GM19240 (cell line): ENCODE measurements around the gene DAND5.

Experiments used
- DNase-seq: peaks from one replicate; pipeline ENCODE4 v3.0.0; 2011; ENCODE audit warnings: low spot score; ENCODE audit not compliant: insufficient read length

Gene DAND5

DNA sequence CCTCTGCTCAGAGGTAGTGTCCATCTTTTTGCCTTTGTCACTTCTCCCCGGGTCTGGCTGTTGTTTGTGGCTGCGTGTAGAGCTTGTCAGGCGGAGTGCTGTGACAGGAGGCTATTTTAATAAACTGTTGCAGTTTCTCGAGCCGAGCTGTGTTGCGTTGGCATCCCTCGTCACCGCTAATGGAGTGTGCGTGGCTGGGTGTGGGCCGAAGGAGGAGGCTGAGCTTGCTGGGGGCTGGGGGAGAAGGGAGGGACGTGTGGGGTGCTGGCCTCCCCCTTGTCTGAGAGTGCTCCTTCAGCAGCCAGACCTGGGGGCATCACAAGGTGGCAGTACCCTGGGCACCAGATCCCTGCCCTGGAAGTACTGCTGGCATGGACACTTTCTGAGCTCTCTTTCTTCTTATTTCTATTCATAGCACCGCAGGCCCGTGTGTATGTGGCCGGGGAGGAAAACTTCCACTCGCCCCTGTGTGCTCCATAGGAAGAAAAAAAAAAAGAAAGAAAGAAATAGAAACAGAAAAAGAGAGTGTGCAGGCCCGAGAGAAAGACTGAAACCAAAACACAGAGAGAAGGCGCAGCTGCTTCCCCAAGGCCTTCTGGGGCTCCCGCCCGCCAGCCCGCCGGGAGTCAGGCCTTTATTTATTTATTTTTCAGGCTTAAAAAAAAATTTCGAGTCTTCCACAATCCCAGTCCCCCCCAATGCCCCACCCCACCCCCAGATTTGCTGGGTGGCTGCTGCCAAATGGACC lies 52.9 kb downstream of the DAND5 start:
- peak; percentile 61 for DNase-seq

DNA sequence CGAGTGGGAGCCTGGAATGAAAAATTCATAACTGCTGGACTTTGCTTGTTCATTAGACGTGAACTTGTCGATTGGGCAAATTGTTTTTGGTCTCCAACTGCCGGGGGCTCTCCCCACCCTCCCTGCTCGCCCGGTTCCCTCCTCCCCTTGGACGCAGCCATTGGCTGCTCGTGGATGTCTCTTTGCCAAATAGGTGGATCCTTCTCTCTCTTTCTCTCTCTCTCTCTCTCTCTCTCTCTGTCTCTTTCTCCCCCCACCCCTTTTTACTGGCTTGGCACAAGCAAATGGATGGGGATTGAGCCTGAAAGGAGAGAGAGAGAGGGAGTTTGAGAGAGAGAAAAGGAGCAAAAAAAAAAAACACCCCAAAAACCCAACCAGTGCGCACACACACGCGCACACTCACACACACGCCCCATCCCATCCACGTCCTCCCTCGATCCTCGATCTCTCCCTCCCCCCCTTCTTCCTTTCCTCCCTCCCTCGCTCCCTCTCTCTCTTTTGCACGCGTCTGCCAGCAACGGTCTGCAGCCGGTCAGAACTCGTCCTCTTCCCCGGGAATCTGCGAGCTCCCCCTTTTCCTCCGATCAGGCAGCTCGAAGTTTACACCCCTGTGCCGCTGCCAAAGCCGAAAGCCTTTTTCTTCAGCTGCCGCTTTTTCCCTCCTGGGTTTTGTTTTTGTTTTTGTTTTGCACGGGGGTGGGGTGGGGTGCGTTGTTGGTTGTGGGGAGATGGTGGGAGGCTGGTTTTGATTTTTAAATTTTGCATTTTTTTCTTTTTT lies 53.7 kb downstream of the DAND5 start:
- DNase-seq = peak; percentile 47

DNA sequence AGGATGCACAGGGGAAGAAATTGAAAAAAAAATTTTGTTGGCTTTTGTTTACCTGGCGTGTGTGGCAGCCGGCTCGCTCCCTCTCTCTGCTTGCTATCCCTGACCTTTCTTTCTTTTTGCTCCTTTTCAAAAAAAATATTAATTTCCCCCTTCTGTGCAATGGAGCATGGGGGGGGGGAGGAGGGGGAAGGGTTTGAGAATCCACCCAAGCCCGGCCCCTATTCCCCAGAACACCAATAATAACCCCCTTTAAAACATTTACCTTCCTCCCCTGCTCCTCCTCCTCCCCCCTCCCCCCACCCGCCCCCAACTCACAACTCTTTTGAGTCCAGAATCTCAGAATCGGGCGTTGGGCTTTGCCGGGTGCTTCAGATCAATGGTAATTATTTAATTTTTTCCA lies 54.3 kb downstream of the DAND5 start:
- no peak for DNase-seq
